ENCODE results near the gene BCL11B. TPM values are rescaled to one million over a fixed set of nuclear protein-coding genes. Genes with fewer than 3 reads are reported as not detected.

BCL11B gene
- polyA plus RNA-seq, 4 donors = 0.45 to 5.1 (median 1.5) TPM

GRCh38 chr14:99238216-99238615 lies 33.8 kb downstream of the BCL11B start:
- H3K36me3 ChIP-seq (ENCODE audit: control insufficient read depth in 3 of 3, insufficient read depth in 2 of 3, low read depth in 1 of 3, low read length in 3 of 3) = peaks cover 0 to 16% (median 0%) of the 10 kb centered on the region in 3 donors
- peak overlapping the region in 1 of 3 donors; percentile 32 for H3K27ac ChIP-seq (ENCODE audit: low read depth in 1 of 3, low read length in 2 of 3)
- 68 to 84% (median 80%) methylated on average over 6 of the region's 6 CpGs for WGBS, 3 donors
- FAIRE-seq (no peak), DNase-seq (no peak)
- H3K9me3 ChIP-seq (ENCODE audit: control insufficient read depth in 2 of 2, insufficient read depth in 1 of 2, low read depth in 1 of 2, low read length in 1 of 2) = no peaks in the 10 kb centered on the region
- H3K4me1 ChIP-seq (ENCODE audit: control insufficient read depth in 3 of 3, insufficient read depth in 2 of 3, low read depth in 1 of 3, low read length in 2 of 3) = peaks cover 0 to 6% (median 0%) of the 10 kb centered on the region in 3 donors
- H3K4me3 ChIP-seq (ENCODE audit: low read depth in 1 of 3, low read length in 3 of 3) = no peak overlapping the region
- no peaks in the 10 kb centered on the region for H3K27me3 ChIP-seq (ENCODE audit: control insufficient read depth in 3 of 3, insufficient read depth in 3 of 3, low read length in 3 of 3)

GRCh38 chr14:99237288-99237687 lies 34.7 kb downstream of the BCL11B start:
- no peak overlapping the region for H3K4me3 ChIP-seq (ENCODE audit: low read depth in 1 of 3, low read length in 3 of 3)
- 57 to 86% (median 70%) methylated on average over 7 of the region's 7 CpGs for WGBS, 3 donors
- FAIRE-seq (no peak), DNase-seq (no peak)
- peaks cover 0 to 14% (median 0%) of the 10 kb centered on the region in 3 donors for H3K36me3 ChIP-seq (ENCODE audit: control insufficient read depth in 3 of 3, insufficient read depth in 2 of 3, low read depth in 1 of 3, low read length in 3 of 3)
- H3K9me3 ChIP-seq (ENCODE audit: control insufficient read depth in 2 of 2, insufficient read depth in 1 of 2, low read depth in 1 of 2, low read length in 1 of 2) = no peaks in the 10 kb centered on the region
- peaks cover 0 to 14% (median 0%) of the 10 kb centered on the region in 3 donors for H3K4me1 ChIP-seq (ENCODE audit: control insufficient read depth in 3 of 3, insufficient read depth in 2 of 3, low read depth in 1 of 3, low read length in 2 of 3)
- no peaks in the 10 kb centered on the region for H3K27me3 ChIP-seq (ENCODE audit: control insufficient read depth in 3 of 3, insufficient read depth in 3 of 3, low read length in 3 of 3)
- peak overlapping the region in 2 of 3 donors; percentile 6 to 55 for H3K27ac ChIP-seq (ENCODE audit: low read depth in 1 of 3, low read length in 2 of 3)

GRCh38 chr14:99236386-99237138 lies 35.4 kb downstream of the BCL11B start:
- no peak for FAIRE-seq
- Histone ChIP-seq H3K27ac (ENCODE audit: low read depth in 1 of 3, low read length in 2 of 3) (peak overlapping the region in 2 of 3 donors; percentile 60 to 66), H3K4me3 (ENCODE audit: low read depth in 1 of 3, low read length in 3 of 3) (no peak overlapping the region), H3K36me3 (ENCODE audit: control insufficient read depth in 3 of 3, insufficient read depth in 2 of 3, low read depth in 1 of 3, low read length in 3 of 3) (peaks cover 0 to 12% (median 0%) of the 10 kb centered on the region in 3 donors), H3K4me1 (ENCODE audit: control insufficient read depth in 3 of 3, insufficient read depth in 2 of 3, low read depth in 1 of 3, low read length in 2 of 3) (peaks cover 0 to 17% (median 0%) of the 10 kb centered on the region in 3 donors), H3K27me3 (ENCODE audit: control insufficient read depth in 3 of 3, insufficient read depth in 3 of 3, low read length in 3 of 3) (no peaks in the 10 kb centered on the region), H3K9me3 (ENCODE audit: control insufficient read depth in 2 of 2, insufficient read depth in 1 of 2, low read depth in 1 of 2, low read length in 1 of 2) (no peaks in the 10 kb centered on the region)
- DNase-seq = no peak
- 75 to 85% (median 75%) methylated on average over 9 of the region's 9 CpGs for WGBS, 3 donors

GRCh38 chr14:99235582-99236320 lies 36.2 kb downstream of the BCL11B start:
- Histone ChIP-seq H3K27me3 (ENCODE audit: control insufficient read depth in 3 of 3, insufficient read depth in 3 of 3, low read length in 3 of 3) (no peaks in the 10 kb centered on the region), H3K4me3 (ENCODE audit: low read depth in 1 of 3, low read length in 3 of 3) (no peak overlapping the region), H3K9me3 (ENCODE audit: control insufficient read depth in 2 of 2, insufficient read depth in 1 of 2, low read depth in 1 of 2, low read length in 1 of 2) (no peaks in the 10 kb centered on the region), H3K27ac (ENCODE audit: low read depth in 1 of 3, low read length in 2 of 3) (peak overlapping the region in 1 of 3 donors; percentile 5), H3K4me1 (ENCODE audit: control insufficient read depth in 3 of 3, insufficient read depth in 2 of 3, low read depth in 1 of 3, low read length in 2 of 3) (peaks cover 0 to 22% (median 0%) of the 10 kb centered on the region in 3 donors), H3K36me3 (ENCODE audit: control insufficient read depth in 3 of 3, insufficient read depth in 2 of 3, low read depth in 1 of 3, low read length in 3 of 3) (peaks cover 0 to 14% (median 0%) of the 10 kb centered on the region in 3 donors)
- 61 to 86% (median 62%) methylated on average over 15 of the region's 15 CpGs for WGBS, 3 donors
- DNase-seq (no peak), FAIRE-seq (no peak)

- DNase-seq (peak in 1 of 2 donors; percentile 53), FAIRE-seq (no peak)
- Histone ChIP-seq H3K36me3 (ENCODE audit: control insufficient read depth in 3 of 3, insufficient read depth in 2 of 3, low read depth in 1 of 3, low read length in 3 of 3) (peaks cover 0 to 16% (median 0%) of the 10 kb centered on the region in 3 donors), H3K4me1 (ENCODE audit: control insufficient read depth in 3 of 3, insufficient read depth in 2 of 3, low read depth in 1 of 3, low read length in 2 of 3) (peaks cover 0 to 22% (median 0%) of the 10 kb centered on the region in 3 donors), H3K9me3 (ENCODE audit: control insufficient read depth in 2 of 2, insufficient read depth in 1 of 2, low read depth in 1 of 2, low read length in 1 of 2) (no peaks in the 10 kb centered on the region), H3K27me3 (ENCODE audit: control insufficient read depth in 3 of 3, insufficient read depth in 3 of 3, low read length in 3 of 3) (no peaks in the 10 kb centered on the region), H3K4me3 (ENCODE audit: low read depth in 1 of 3, low read length in 3 of 3) (no peak overlapping the region), H3K27ac (ENCODE audit: low read depth in 1 of 3, low read length in 2 of 3) (peak overlapping the region in 1 of 3 donors; percentile 48)
- WGBS, 3 donors = 28 to 76% (median 61%) methylated on average over 19 of the region's 19 CpGs
These were observed 36.9 kb downstream of the BCL11B start for GRCh38 chr14:99234961-99235571.

GRCh38 chr14:99234355-99234754 lies 37.6 kb downstream of the BCL11B start:
- H3K9me3 ChIP-seq (ENCODE audit: control insufficient read depth in 2 of 2, insufficient read depth in 1 of 2, low read depth in 1 of 2, low read length in 1 of 2) = no peaks in the 10 kb centered on the region
- peaks cover 0 to 17% (median 0%) of the 10 kb centered on the region in 3 donors for H3K36me3 ChIP-seq (ENCODE audit: control insufficient read depth in 3 of 3, insufficient read depth in 2 of 3, low read depth in 1 of 3, low read length in 3 of 3)
- DNase-seq = no peak
- peak overlapping the region in 1 of 3 donors; percentile 7 for H3K27ac ChIP-seq (ENCODE audit: low read depth in 1 of 3, low read length in 2 of 3)
- WGBS, 3 donors = 61 to 81% (median 77%) methylated on average over 9 of the region's 9 CpGs
- peaks cover 0 to 22% (median 0%) of the 10 kb centered on the region in 3 donors for H3K4me1 ChIP-seq (ENCODE audit: control insufficient read depth in 3 of 3, insufficient read depth in 2 of 3, low read depth in 1 of 3, low read length in 2 of 3)
- no peak overlapping the region for H3K4me3 ChIP-seq (ENCODE audit: low read depth in 1 of 3, low read length in 3 of 3)
- H3K27me3 ChIP-seq (ENCODE audit: control insufficient read depth in 3 of 3, insufficient read depth in 3 of 3, low read length in 3 of 3) = no peaks in the 10 kb centered on the region
- FAIRE-seq = no peak

- H3K27me3 ChIP-seq (ENCODE audit: control insufficient read depth in 3 of 3, insufficient read depth in 3 of 3, low read length in 3 of 3) = no peaks in the 10 kb centered on the region
These were observed 38.6 kb downstream of the BCL11B start for GRCh38 chr14:99233222-99234035.

More at GRCh38 chr14:99233222-99234035, 38.6 kb downstream of the BCL11B start:
- Histone ChIP-seq H3K27ac (ENCODE audit: low read depth in 1 of 3, low read length in 2 of 3) (peak overlapping the region in 1 of 3 donors; percentile 4), H3K4me3 (ENCODE audit: low read depth in 1 of 3, low read length in 3 of 3) (no peak overlapping the region), H3K36me3 (ENCODE audit: control insufficient read depth in 3 of 3, insufficient read depth in 2 of 3, low read depth in 1 of 3, low read length in 3 of 3) (peaks cover 0 to 20% (median 0%) of the 10 kb centered on the region in 3 donors), H3K4me1 (ENCODE audit: control insufficient read depth in 3 of 3, insufficient read depth in 2 of 3, low read depth in 1 of 3, low read length in 2 of 3) (peaks cover 0 to 22% (median 0%) of the 10 kb centered on the region in 3 donors), H3K9me3 (ENCODE audit: control insufficient read depth in 2 of 2, insufficient read depth in 1 of 2, low read depth in 1 of 2, low read length in 1 of 2) (no peaks in the 10 kb centered on the region)
- FAIRE-seq (no peak), DNase-seq (no peak)
- WGBS, 3 donors = 60 to 71% (median 69%) methylated on average over 17 of the region's 17 CpGs
